HPDE6-E6E7 (cell line): ENCODE measurements around the gene ZNHIT1.
A peak's percentile ranks its signal among the peaks of the same experiment; 100 is the strongest.

Experiments used
- DNase-seq: peaks from one replicate; pipeline ENCODE4 v3.0.0; 2011; ENCODE audit warnings: missing footprints; ENCODE audit errors: extremely low spot score

ZNHIT1 gene

GRCh38 chr7:101216860-101217387 is 1.0 kb upstream of the ZNHIT1 start:
- no peak for DNase-seq

GRCh38 chr7:101218236-101219125 is 516 bp downstream of the ZNHIT1 start:
- DNase-seq, result no peak

GRCh38 chr7:101220295-101220694 is 2.3 kb downstream of the ZNHIT1 start:
- no peak for DNase-seq

GRCh38 chr7:101222275-101222830 is 4.4 kb downstream of the ZNHIT1 start:
- DNase-seq, result no peak

GRCh38 chr7:101223528-101223927 is 5.6 kb downstream of the ZNHIT1 start:
- DNase-seq, result no peak

GRCh38 chr7:101225650-101226049 is 7.7 kb downstream of the ZNHIT1 start:
- DNase-seq, result no peak

- no peak for DNase-seq
Measured at GRCh38 chr7:101226721-101227120, 8.8 kb downstream of the ZNHIT1 start.

GRCh38 chr7:101231644-101232043 is 13.7 kb downstream of the ZNHIT1 start:
- DNase-seq, result no peak

- peak; percentile 93 for DNase-seq
Measured at GRCh38 chr7:101232141-101232850, 14.3 kb downstream of the ZNHIT1 start.

- no peak for DNase-seq
Measured at GRCh38 chr7:101233907-101234547, 16.1 kb downstream of the ZNHIT1 start.

- no peak for DNase-seq
Measured at GRCh38 chr7:101234636-101235035, 16.7 kb downstream of the ZNHIT1 start.

GRCh38 chr7:101235050-101235449 is 17.1 kb downstream of the ZNHIT1 start:
- DNase-seq, result no peak

GRCh38 chr7:101235522-101235921 is 17.6 kb downstream of the ZNHIT1 start:
- no peak for DNase-seq

GRCh38 chr7:101236292-101236835 is 18.4 kb downstream of the ZNHIT1 start:
- DNase-seq, result no peak

- DNase-seq, result no peak
Measured at GRCh38 chr7:101237206-101238067, 19.5 kb downstream of the ZNHIT1 start, which contains the start of gene CLDN15. CLDN15 (minus strand) TSS chr7:101237802; CDS start chr7:101237581, 221 bp downstream.

- DNase-seq, result no peak
Measured at GRCh38 chr7:101238226-101239182, 20.5 kb downstream of the ZNHIT1 start.

GRCh38 chr7:101239191-101239950 is 21.4 kb downstream of the ZNHIT1 start:
- DNase-seq, result no peak

- no peak for DNase-seq
Measured at GRCh38 chr7:101239951-101240220, 21.9 kb downstream of the ZNHIT1 start.
